Activated T-helper 2 cell treated with anti-CD3 and anti-CD28 coated beads, Interferon-gamma antibody, Interleukin-2, Interleukin-4, amounts not matched to agents 10 μg/mL and 5 μg/mL and 100 μg/mL, durations not matched to agents 14 hours and 24 hours and 36 hours (primary cell): ENCODE measurements around the gene PMM1. TPM values are rescaled to one million over a fixed set of nuclear protein-coding genes. Genes with fewer than 3 reads are reported as not detected.
"Not testable (repeated sequence)": the region's sequence is repeated elsewhere in the genome, so short reads cannot be mapped to it uniquely, and the experiment has no call there.

Experiments
- DNase-seq: peaks from one replicate; pipeline ENCODE4 v3.0.0; 2021; ENCODE audit warnings: low spot score
- H3K27ac Mint-ChIP-seq: one replicate; pipeline ENCODE4 v1.8.0; 2021; ENCODE audit warnings: mixed read lengths
- H3K27me3 Mint-ChIP-seq: one replicate; pipeline ENCODE4 v1.8.0; 2021; ENCODE audit warnings: low read depth, mixed read lengths
- H3K36me3 Mint-ChIP-seq: one replicate; pipeline ENCODE4 v1.8.0; 2021; ENCODE audit warnings: low read depth, mixed read lengths
- H3K4me1 Mint-ChIP-seq: one replicate; pipeline ENCODE4 v1.8.0; 2021; ENCODE audit warnings: low read depth, mixed read lengths
- H3K4me3 Mint-ChIP-seq: one replicate; pipeline ENCODE4 v1.8.0; 2021; ENCODE audit warnings: low read depth, mild to moderate bottlenecking, moderate library complexity, mixed read lengths
- H3K9me3 Mint-ChIP-seq: one replicate; pipeline ENCODE4 v1.8.0; 2021; ENCODE audit warnings: mixed read lengths
- intact Hi-C: fragments of 100-400 bp; cut with micrococcal nuclease; formaldehyde crosslinking; loops from one replicate; pipeline ENCODE4 v1.15.1; 2023
- total RNA-seq: library from RNA; stranded (reverse); gene quantifications from 2 replicates; pipeline ENCODE4 v1.2.3, GENCODE V29; 2022

The PMM1 gene
- total RNA-seq, 1 donor from 2014 or later, result 23.4 TPM

GRCh38 chr22:41587347-41587723 is 2.3 kb downstream of the PMM1 start:
- Mint-ChIP-seq H3K36me3 (peaks cover 21% of the 10 kb centered on the region), H3K9me3 (no peaks in the 10 kb centered on the region), H3K27me3 (no peaks in the 10 kb centered on the region), H3K4me3 (no peak overlapping the region), H3K4me1 (peaks cover 10% of the 10 kb centered on the region), H3K27ac (no peak overlapping the region)
- intact Hi-C loops, result no loop called here
- no peak for DNase-seq

GRCh38 chr22:41585898-41586297 is 3.7 kb downstream of the PMM1 start:
- no peak overlapping the region for H3K27ac Mint-ChIP-seq
- intact Hi-C loops, result no loop called here
- no peak for DNase-seq
- H3K4me1 Mint-ChIP-seq, result peaks cover 10% of the 10 kb centered on the region
- H3K27me3 Mint-ChIP-seq, result no peaks in the 10 kb centered on the region
- H3K4me3 Mint-ChIP-seq, result no peak overlapping the region
- H3K9me3 Mint-ChIP-seq, result no peaks in the 10 kb centered on the region
- H3K36me3 Mint-ChIP-seq, result peaks cover 23% of the 10 kb centered on the region

GRCh38 chr22:41584881-41585280 is 4.8 kb downstream of the PMM1 start:
- Mint-ChIP-seq H3K27ac (no peak overlapping the region), H3K27me3 (no peaks in the 10 kb centered on the region)
- intact Hi-C loops, result no loop called here

GRCh38 chr22:41582694-41583093 is 6.9 kb downstream of the PMM1 start:
- Mint-ChIP-seq H3K27ac (no peak overlapping the region), H3K36me3 (peaks cover 33% of the 10 kb centered on the region), H3K4me1 (peaks cover under 1% of the 10 kb centered on the region), H3K27me3 (no peaks in the 10 kb centered on the region), H3K9me3 (no peaks in the 10 kb centered on the region), H3K4me3 (no peak overlapping the region)
- intact Hi-C loops, result no loop called here
- DNase-seq, result no peak

More at GRCh38 chr22:41584881-41585280, 4.8 kb downstream of the PMM1 start:
- Mint-ChIP-seq H3K4me3 (no peak overlapping the region), H3K9me3 (no peaks in the 10 kb centered on the region), H3K4me1 (peaks cover 10% of the 10 kb centered on the region), H3K36me3 (peaks cover 29% of the 10 kb centered on the region)
- no peak for DNase-seq

GRCh38 chr22:41579997-41580355 is 9.7 kb downstream of the PMM1 start:
- Mint-ChIP-seq H3K4me3 (no peak overlapping the region), H3K27ac (no peak overlapping the region), H3K9me3 (no peaks in the 10 kb centered on the region), H3K27me3 (no peaks in the 10 kb centered on the region), H3K4me1 (no peaks in the 10 kb centered on the region), H3K36me3 (peaks cover 36% of the 10 kb centered on the region)
- DNase-seq, result no peak
- intact Hi-C loops, result no loop called here

- peaks cover 31% of the 10 kb centered on the region for H3K36me3 Mint-ChIP-seq
Observed at GRCh38 chr22:41579297-41579996, 10.2 kb downstream of the PMM1 start.

GRCh38 chr22:41578818-41579217 is 10.8 kb downstream of the PMM1 start:
- DNase-seq, result no peak
- no peaks in the 10 kb centered on the region for H3K27me3 Mint-ChIP-seq
- H3K4me1 Mint-ChIP-seq, result no peaks in the 10 kb centered on the region
- H3K4me3 Mint-ChIP-seq, result no peak overlapping the region
- H3K9me3 Mint-ChIP-seq, result no peaks in the 10 kb centered on the region
- H3K36me3 Mint-ChIP-seq, result peaks cover 27% of the 10 kb centered on the region
- intact Hi-C loops, result no loop called here
- no peak overlapping the region for H3K27ac Mint-ChIP-seq

More at GRCh38 chr22:41579297-41579996, 10.2 kb downstream of the PMM1 start:
- Mint-ChIP-seq H3K27ac (no peak overlapping the region), H3K4me1 (no peaks in the 10 kb centered on the region), H3K4me3 (no peak overlapping the region), H3K27me3 (no peaks in the 10 kb centered on the region), H3K9me3 (no peaks in the 10 kb centered on the region)
- intact Hi-C loops, result no loop called here
- DNase-seq, result no peak

GRCh38 chr22:41578114-41578513 is 11.5 kb downstream of the PMM1 start:
- Mint-ChIP-seq H3K9me3 (no peaks in the 10 kb centered on the region), H3K27me3 (no peaks in the 10 kb centered on the region), H3K4me3 (no peak overlapping the region), H3K36me3 (peaks cover 24% of the 10 kb centered on the region), H3K27ac (no peak overlapping the region), H3K4me1 (no peaks in the 10 kb centered on the region)
- intact Hi-C loops, result no loop called here
- DNase-seq, result no peak

- no peaks in the 10 kb centered on the region for H3K4me1 Mint-ChIP-seq
- H3K9me3 Mint-ChIP-seq, result no peaks in the 10 kb centered on the region
- no peak overlapping the region for H3K27ac Mint-ChIP-seq
- intact Hi-C loops, result no loop called here
- DNase-seq, result peak; percentile 36
- H3K27me3 Mint-ChIP-seq, result no peaks in the 10 kb centered on the region
- peaks cover 16% of the 10 kb centered on the region for H3K36me3 Mint-ChIP-seq
- no peak overlapping the region for H3K4me3 Mint-ChIP-seq
Observed at GRCh38 chr22:41576877-41577276, 12.8 kb downstream of the PMM1 start.

- Mint-ChIP-seq H3K27ac (no peak overlapping the region), H3K9me3 (no peaks in the 10 kb centered on the region), H3K27me3 (no peaks in the 10 kb centered on the region), H3K4me1 (no peaks in the 10 kb centered on the region), H3K36me3 (peaks cover 16% of the 10 kb centered on the region), H3K4me3 (no peak overlapping the region)
- intact Hi-C loops, result no loop called here
- no peak for DNase-seq
Observed at GRCh38 chr22:41575533-41575932, 14.1 kb downstream of the PMM1 start.

- H3K4me3 Mint-ChIP-seq, result no peak overlapping the region
- no peaks in the 10 kb centered on the region for H3K4me1 Mint-ChIP-seq
- intact Hi-C loops, result no loop called here
- no peaks in the 10 kb centered on the region for H3K9me3 Mint-ChIP-seq
- no peaks in the 10 kb centered on the region for H3K27me3 Mint-ChIP-seq
- H3K36me3 Mint-ChIP-seq, result peaks cover 10% of the 10 kb centered on the region
- H3K27ac Mint-ChIP-seq, result no peak overlapping the region
- no peak for DNase-seq
Observed at GRCh38 chr22:41574847-41575381, 14.7 kb downstream of the PMM1 start.

- Mint-ChIP-seq H3K9me3 (no peaks in the 10 kb centered on the region), H3K4me3 (no peak overlapping the region), H3K27me3 (no peaks in the 10 kb centered on the region), H3K27ac (no peak overlapping the region), H3K36me3 (peaks cover 10% of the 10 kb centered on the region), H3K4me1 (no peaks in the 10 kb centered on the region)
- DNase-seq, result no peak
- intact Hi-C loops, result no loop called here
Observed at GRCh38 chr22:41573677-41574076, 16.0 kb downstream of the PMM1 start.

- H3K27me3 Mint-ChIP-seq, H3K9me3 Mint-ChIP-seq, DNase-seq, H3K27ac Mint-ChIP-seq, H3K4me3 Mint-ChIP-seq, intact Hi-C loops, H3K4me1 Mint-ChIP-seq, H3K36me3 Mint-ChIP-seq: not testable (repeated sequence)
Observed at GRCh38 chr22:41572305-41572704, 17.3 kb downstream of the PMM1 start.
